ENCODE results near the gene ATP8A2.

GRCh38 chr13:25415241-25415640 is 43.5 kb downstream of the ATP8A2 start:
- TF ChIP-seq, protein P1, sequence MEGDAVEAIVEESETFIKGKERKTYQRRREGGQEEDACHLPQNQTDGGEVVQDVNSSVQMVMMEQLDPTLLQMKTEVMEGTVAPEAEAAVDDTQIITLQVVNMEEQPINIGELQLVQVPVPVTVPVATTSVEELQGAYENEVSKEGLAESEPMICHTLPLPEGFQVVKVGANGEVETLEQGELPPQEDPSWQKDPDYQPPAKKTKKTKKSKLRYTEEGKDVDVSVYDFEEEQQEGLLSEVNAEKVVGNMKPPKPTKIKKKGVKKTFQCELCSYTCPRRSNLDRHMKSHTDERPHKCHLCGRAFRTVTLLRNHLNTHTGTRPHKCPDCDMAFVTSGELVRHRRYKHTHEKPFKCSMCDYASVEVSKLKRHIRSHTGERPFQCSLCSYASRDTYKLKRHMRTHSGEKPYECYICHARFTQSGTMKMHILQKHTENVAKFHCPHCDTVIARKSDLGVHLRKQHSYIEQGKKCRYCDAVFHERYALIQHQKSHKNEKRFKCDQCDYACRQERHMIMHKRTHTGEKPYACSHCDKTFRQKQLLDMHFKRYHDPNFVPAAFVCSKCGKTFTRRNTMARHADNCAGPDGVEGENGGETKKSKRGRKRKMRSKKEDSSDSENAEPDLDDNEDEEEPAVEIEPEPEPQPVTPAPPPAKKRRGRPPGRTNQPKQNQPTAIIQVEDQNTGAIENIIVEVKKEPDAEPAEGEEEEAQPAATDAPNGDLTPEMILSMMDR (IDR thresholded peaks at IDR 0.05), result no peak
- no peak for TF ChIP-seq POLR2A (IDR thresholded peaks at IDR 0.05)
